HepG2 (cell line): Measurements from ENCODE around the gene DNAAF9. TPM values are rescaled to one million over a fixed set of nuclear protein-coding genes. Genes with fewer than 3 reads are reported as not detected.

ENCODE experiments used
- HNRNPL ChIP-seq: fragments of 200-400 bp; formaldehyde crosslinking; IDR thresholded peaks from 2 replicates; pipeline ENCODE4 v1.6.1; 2017; ENCODE audit warnings: mild to moderate bottlenecking, low read depth, low read length
- HOXA3 ChIP-seq: sonication (generic); formaldehyde crosslinking; IDR thresholded peaks from 2 replicates; pipeline ENCODE4 v1.5.0; 2020; ENCODE audit warnings: missing genetic modification reagents
- JDP2 ChIP-seq: sonication (generic); formaldehyde crosslinking; IDR thresholded peaks from 2 replicates; pipeline ENCODE4 v1.8.1; 2022; ENCODE audit warnings: missing genetic modification reagents, borderline replicate concordance
- MATR3 ChIP-seq: sonication (generic); formaldehyde crosslinking; IDR thresholded peaks from 2 replicates; pipeline ENCODE4 v1.4.0; 2020; ENCODE audit warnings: missing genetic modification reagents
- PHF21A ChIP-seq: sonication (generic); formaldehyde crosslinking; IDR thresholded peaks from 2 replicates; pipeline ENCODE4 v1.5.0; 2020; ENCODE audit warnings: mild to moderate bottlenecking, missing genetic modification reagents
- SALL2 ChIP-seq: sonication (generic); formaldehyde crosslinking; IDR thresholded peaks from 2 replicates; pipeline ENCODE4 v1.8.1; 2023; ENCODE audit warnings: mild to moderate bottlenecking, missing genetic modification reagents, inconsistent platforms
- SAP130 ChIP-seq: IDR thresholded peaks from 2 replicates; pipeline ENCODE4 v1.6.1; 2016; ENCODE audit warnings: low read depth
- ZBTB42 ChIP-seq: sonication (generic); formaldehyde crosslinking; IDR thresholded peaks from 2 replicates; pipeline ENCODE4 v1.5.0; 2020; ENCODE audit warnings: mild to moderate bottlenecking, missing genetic modification reagents
- polyA plus RNA-seq, 8 experiments: library from polyadenylated mRNA; depleted of rRNA in 3 of 8; stranded (reverse) in 7 of 8; unstranded in 1 of 8; fragments of >200 nt; fragmentation: Illumina TruSeq in 4 of 8; extraction: Trizol in 4 of 8; gene quantifications; 2 replicates each; pipeline versions ENCODE4 v1.2.1 to v1.2.3, GENCODE V29; 2011 to 2016; ENCODE audit warnings: low read depth in 4 of 8, missing spikeins in 1 of 8, mixed read lengths in 1 of 8; ENCODE audit not compliant: insufficient read depth in 1 of 8
- total RNA-seq, 5 experiments: library from RNA; depleted of rRNA; stranded (reverse); fragments of >200 nt; fragmentation: Illumina TruSeq; extraction: Trizol; gene quantifications; 2 replicates each; pipeline ENCODE4 v1.2.3, GENCODE V29; 2016; ENCODE audit warnings: low read depth in 1 of 5
- TF ChIP-seq, protein P1 (sequence below): sonication (generic); formaldehyde crosslinking; IDR thresholded peaks from 2 replicates; pipeline ENCODE4 v1.8.0; 2022; ENCODE audit warnings: missing genetic modification reagents, mild to moderate bottlenecking, borderline replicate concordance
- TF ChIP-seq, protein P2 (sequence below): sonication (generic); formaldehyde crosslinking; conservative IDR thresholded peaks from 2 replicates; pipeline ENCODE4 v1.8.0; 2022; ENCODE audit warnings: mild to moderate bottlenecking, moderate library complexity, missing genetic modification reagents
- TF ChIP-seq, protein P3 (sequence below): sonication (generic); formaldehyde crosslinking; IDR thresholded peaks from 2 replicates; pipeline ENCODE4 v1.4.0; 2020; ENCODE audit warnings: missing genetic modification reagents, borderline replicate concordance
- TF ChIP-seq, protein P4 (sequence below): sonication (generic); formaldehyde crosslinking; IDR thresholded peaks from 2 replicates; pipeline ENCODE4 v1.5.1; 2020; ENCODE audit warnings: missing genetic modification reagents, mild to moderate bottlenecking, borderline replicate concordance
- TF ChIP-seq, protein P5 (sequence below): sonication (generic); formaldehyde crosslinking; IDR thresholded peaks from 2 replicates; pipeline ENCODE4 v1.5.0; 2020; ENCODE audit warnings: mild to moderate bottlenecking, missing genetic modification reagents
- TF ChIP-seq, protein P6 (sequence below): sonication (generic); formaldehyde crosslinking; IDR thresholded peaks from 2 replicates; pipeline ENCODE4 v1.5.0; 2020; ENCODE audit warnings: mild to moderate bottlenecking, missing genetic modification reagents, borderline replicate concordance

Gene DNAAF9
- total and polyA plus RNA-seq, 2 of the 13 experiments (the other 11 are each of a cell fraction or from before 2014, with no cell fraction given) = 10.5 to 14.9 TPM

DNA sequence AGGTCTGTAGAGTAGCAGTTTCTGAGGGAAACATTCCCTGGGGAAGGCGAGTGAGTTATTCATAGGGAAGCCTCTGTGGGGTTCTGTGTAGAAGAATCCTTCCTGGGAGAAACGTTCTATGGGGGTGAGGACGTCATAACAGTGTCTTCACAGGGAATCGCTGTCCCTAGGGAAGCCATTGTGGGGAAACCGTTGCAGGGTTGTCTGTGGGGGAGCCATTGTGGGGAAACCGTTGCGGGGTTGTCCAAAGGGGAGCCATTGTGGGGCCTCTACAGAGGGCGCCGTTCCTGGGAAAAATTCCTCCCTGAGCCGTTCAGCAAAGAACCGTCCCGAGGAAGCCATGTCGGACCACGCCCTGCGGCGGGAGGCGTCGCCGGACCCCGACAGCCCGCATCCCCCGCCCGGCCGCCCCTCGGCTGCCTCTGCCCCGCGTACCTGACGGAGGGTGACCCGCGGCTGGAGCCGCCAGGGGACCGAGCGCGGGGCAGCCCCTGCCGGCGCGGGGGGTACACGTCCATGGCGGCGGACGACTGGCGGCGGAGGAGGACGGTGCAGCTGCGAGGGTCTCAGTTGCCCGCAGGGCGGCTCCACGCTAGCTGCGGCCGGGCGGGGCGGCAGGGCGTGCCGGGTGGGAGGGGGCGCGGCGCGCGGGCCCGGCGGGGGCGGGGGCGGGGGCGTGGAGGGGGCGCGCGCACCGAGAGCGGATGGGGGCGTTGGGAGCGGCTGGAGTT, at the start of gene DNAAF9 (continued):
- TF ChIP-seq, protein P1, sequence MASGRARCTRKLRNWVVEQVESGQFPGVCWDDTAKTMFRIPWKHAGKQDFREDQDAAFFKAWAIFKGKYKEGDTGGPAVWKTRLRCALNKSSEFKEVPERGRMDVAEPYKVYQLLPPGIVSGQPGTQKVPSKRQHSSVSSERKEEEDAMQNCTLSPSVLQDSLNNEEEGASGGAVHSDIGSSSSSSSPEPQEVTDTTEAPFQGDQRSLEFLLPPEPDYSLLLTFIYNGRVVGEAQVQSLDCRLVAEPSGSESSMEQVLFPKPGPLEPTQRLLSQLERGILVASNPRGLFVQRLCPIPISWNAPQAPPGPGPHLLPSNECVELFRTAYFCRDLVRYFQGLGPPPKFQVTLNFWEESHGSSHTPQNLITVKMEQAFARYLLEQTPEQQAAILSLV (CRISPR knock-in tag) = peak; percentile 71; the same call in 1 of the 2 replicates
- 0 out of 2 replicates have a peak, but pooled peaks have one; percentile 54 for TF ChIP-seq PHF21A (CRISPR knock-in tag)
- TF ChIP-seq HNRNPL = no peak
- peak; percentile 64; the same call in 1 of the 2 replicates for TF ChIP-seq SALL2 (CRISPR knock-in tag)
- TF ChIP-seq, protein P2, sequence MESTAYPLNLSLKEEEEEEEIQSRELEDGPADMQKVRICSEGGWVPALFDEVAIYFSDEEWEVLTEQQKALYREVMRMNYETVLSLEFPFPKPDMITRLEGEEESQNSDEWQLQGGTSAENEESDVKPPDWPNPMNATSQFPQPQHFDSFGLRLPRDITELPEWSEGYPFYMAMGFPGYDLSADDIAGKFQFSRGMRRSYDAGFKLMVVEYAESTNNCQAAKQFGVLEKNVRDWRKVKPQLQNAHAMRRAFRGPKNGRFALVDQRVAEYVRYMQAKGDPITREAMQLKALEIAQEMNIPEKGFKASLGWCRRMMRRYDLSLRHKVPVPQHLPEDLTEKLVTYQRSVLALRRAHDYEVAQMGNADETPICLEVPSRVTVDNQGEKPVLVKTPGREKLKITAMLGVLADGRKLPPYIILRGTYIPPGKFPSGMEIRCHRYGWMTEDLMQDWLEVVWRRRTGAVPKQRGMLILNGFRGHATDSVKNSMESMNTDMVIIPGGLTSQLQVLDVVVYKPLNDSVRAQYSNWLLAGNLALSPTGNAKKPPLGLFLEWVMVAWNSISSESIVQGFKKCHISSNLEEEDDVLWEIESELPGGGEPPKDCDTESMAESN (CRISPR knock-in tag) = peak; percentile 100
- TF ChIP-seq SAP130 (CRISPR knock-in tag) = peak; percentile 69
- TF ChIP-seq, protein P3, sequence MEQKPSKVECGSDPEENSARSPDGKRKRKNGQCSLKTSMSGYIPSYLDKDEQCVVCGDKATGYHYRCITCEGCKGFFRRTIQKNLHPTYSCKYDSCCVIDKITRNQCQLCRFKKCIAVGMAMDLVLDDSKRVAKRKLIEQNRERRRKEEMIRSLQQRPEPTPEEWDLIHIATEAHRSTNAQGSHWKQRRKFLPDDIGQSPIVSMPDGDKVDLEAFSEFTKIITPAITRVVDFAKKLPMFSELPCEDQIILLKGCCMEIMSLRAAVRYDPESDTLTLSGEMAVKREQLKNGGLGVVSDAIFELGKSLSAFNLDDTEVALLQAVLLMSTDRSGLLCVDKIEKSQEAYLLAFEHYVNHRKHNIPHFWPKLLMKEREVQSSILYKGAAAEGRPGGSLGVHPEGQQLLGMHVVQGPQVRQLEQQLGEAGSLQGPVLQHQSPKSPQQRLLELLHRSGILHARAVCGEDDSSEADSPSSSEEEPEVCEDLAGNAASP (CRISPR knock-in tag) = 0 out of 2 replicates have a peak, but pooled peaks have one; percentile 2
- no peak for TF ChIP-seq ZBTB42
- no peak; the same call in 1 of the 2 replicates for TF ChIP-seq JDP2 (CRISPR knock-in tag)
- no peak for TF ChIP-seq MATR3 (CRISPR knock-in tag)
- TF ChIP-seq, protein P4, sequence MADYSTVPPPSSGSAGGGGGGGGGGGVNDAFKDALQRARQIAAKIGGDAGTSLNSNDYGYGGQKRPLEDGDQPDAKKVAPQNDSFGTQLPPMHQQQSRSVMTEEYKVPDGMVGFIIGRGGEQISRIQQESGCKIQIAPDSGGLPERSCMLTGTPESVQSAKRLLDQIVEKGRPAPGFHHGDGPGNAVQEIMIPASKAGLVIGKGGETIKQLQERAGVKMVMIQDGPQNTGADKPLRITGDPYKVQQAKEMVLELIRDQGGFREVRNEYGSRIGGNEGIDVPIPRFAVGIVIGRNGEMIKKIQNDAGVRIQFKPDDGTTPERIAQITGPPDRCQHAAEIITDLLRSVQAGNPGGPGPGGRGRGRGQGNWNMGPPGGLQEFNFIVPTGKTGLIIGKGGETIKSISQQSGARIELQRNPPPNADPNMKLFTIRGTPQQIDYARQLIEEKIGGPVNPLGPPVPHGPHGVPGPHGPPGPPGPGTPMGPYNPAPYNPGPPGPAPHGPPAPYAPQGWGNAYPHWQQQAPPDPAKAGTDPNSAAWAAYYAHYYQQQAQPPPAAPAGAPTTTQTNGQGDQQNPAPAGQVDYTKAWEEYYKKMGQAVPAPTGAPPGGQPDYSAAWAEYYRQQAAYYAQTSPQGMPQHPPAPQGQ (CRISPR knock-in tag) = no peak
- TF ChIP-seq, protein P5, sequence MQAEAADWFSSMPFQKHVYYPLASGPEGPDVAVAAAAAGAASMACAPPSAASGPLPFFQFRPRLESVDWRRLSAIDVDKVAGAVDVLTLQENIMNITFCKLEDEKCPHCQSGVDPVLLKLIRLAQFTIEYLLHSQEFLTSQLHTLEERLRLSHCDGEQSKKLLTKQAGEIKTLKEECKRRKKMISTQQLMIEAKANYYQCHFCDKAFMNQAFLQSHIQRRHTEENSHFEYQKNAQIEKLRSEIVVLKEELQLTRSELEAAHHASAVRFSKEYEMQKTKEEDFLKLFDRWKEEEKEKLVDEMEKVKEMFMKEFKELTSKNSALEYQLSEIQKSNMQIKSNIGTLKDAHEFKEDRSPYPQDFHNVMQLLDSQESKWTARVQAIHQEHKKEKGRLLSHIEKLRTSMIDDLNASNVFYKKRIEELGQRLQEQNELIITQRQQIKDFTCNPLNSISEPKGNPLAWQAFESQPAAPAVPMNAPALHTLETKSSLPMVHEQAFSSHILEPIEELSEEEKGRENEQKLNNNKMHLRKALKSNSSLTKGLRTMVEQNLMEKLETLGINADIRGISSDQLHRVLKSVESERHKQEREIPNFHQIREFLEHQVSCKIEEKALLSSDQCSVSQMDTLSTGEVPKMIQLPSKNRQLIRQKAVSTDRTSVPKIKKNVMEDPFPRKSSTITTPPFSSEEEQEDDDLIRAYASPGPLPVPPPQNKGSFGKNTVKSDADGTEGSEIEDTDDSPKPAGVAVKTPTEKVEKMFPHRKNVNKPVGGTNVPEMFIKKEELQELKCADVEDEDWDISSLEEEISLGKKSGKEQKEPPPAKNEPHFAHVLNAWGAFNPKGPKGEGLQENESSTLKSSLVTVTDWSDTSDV (CRISPR knock-in tag) = 0 out of 2 replicates have a peak, but pooled peaks have one; percentile 22
- TF ChIP-seq HOXA3 = peak; percentile 76
- TF ChIP-seq, protein P6, sequence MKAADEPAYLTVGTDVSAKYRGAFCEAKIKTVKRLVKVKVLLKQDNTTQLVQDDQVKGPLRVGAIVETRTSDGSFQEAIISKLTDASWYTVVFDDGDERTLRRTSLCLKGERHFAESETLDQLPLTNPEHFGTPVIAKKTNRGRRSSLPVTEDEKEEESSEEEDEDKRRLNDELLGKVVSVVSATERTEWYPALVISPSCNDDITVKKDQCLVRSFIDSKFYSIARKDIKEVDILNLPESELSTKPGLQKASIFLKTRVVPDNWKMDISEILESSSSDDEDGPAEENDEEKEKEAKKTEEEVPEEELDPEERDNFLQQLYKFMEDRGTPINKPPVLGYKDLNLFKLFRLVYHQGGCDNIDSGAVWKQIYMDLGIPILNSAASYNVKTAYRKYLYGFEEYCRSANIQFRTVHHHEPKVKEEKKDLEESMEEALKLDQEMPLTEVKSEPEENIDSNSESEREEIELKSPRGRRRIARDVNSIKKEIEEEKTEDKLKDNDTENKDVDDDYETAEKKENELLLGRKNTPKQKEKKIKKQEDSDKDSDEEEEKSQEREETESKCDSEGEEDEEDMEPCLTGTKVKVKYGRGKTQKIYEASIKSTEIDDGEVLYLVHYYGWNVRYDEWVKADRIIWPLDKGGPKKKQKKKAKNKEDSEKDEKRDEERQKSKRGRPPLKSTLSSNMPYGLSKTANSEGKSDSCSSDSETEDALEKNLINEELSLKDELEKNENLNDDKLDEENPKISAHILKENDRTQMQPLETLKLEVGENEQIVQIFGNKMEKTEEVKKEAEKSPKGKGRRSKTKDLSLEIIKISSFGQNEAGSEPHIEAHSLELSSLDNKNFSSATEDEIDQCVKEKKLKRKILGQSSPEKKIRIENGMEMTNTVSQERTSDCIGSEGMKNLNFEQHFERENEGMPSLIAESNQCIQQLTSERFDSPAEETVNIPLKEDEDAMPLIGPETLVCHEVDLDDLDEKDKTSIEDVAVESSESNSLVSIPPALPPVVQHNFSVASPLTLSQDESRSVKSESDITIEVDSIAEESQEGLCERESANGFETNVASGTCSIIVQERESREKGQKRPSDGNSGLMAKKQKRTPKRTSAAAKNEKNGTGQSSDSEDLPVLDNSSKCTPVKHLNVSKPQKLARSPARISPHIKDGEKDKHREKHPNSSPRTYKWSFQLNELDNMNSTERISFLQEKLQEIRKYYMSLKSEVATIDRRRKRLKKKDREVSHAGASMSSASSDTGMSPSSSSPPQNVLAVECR (CRISPR knock-in tag) = peak; percentile 72
